ENCODE measurements around the gene STPG3.

DNA sequence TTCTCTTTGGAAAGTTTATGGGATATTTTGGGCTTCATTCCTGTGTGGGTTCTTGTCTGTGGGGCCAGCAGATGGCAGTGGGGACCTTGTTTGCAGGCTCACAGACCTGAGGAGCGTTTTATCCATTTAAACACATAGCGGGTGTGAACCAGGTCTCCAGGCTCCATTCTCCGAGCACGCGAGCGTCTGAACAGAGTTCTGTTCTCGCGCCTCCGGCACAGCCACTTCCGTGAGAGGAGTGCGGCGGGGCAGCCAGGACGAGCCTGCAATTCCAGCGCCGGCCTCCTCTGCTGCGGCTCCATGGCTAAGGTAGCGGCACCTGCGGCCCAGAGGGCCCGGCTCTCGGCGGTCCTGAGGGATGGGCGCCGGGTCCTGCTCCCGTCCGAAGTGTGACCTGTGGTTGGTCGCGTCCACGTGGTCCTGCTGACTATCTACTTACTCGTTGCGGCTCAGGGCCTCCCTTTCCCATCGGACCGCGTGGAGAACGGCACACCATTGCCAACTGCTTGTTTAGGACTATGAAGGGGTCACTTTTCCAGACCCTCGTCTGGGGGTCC lies 43.7 kb downstream of the STPG3 start:
- no peak for TF ChIP-seq POLR2A (IDR thresholded peaks at IDR 0.05)
- TF ChIP-seq, protein P1, sequence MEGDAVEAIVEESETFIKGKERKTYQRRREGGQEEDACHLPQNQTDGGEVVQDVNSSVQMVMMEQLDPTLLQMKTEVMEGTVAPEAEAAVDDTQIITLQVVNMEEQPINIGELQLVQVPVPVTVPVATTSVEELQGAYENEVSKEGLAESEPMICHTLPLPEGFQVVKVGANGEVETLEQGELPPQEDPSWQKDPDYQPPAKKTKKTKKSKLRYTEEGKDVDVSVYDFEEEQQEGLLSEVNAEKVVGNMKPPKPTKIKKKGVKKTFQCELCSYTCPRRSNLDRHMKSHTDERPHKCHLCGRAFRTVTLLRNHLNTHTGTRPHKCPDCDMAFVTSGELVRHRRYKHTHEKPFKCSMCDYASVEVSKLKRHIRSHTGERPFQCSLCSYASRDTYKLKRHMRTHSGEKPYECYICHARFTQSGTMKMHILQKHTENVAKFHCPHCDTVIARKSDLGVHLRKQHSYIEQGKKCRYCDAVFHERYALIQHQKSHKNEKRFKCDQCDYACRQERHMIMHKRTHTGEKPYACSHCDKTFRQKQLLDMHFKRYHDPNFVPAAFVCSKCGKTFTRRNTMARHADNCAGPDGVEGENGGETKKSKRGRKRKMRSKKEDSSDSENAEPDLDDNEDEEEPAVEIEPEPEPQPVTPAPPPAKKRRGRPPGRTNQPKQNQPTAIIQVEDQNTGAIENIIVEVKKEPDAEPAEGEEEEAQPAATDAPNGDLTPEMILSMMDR (IDR thresholded peaks at IDR 0.05) = no peak
- no peak for TF ChIP-seq EP300 (IDR thresholded peaks at IDR 0.05)
